ENCODE measurements around the gene TMEM218.
"Not testable (repeated sequence)": the region's sequence is repeated elsewhere in the genome, so short reads cannot be mapped to it uniquely, and the experiment has no call there.

The TMEM218 gene

GRCh38 chr11:125057693-125058016 lies 53.8 kb downstream of the TMEM218 start:
- TF ChIP-seq, protein P1, sequence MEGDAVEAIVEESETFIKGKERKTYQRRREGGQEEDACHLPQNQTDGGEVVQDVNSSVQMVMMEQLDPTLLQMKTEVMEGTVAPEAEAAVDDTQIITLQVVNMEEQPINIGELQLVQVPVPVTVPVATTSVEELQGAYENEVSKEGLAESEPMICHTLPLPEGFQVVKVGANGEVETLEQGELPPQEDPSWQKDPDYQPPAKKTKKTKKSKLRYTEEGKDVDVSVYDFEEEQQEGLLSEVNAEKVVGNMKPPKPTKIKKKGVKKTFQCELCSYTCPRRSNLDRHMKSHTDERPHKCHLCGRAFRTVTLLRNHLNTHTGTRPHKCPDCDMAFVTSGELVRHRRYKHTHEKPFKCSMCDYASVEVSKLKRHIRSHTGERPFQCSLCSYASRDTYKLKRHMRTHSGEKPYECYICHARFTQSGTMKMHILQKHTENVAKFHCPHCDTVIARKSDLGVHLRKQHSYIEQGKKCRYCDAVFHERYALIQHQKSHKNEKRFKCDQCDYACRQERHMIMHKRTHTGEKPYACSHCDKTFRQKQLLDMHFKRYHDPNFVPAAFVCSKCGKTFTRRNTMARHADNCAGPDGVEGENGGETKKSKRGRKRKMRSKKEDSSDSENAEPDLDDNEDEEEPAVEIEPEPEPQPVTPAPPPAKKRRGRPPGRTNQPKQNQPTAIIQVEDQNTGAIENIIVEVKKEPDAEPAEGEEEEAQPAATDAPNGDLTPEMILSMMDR (IDR thresholded peaks at IDR 0.05; ENCODE audit: low read depth, low read length), result no peak
- H3K27ac ChIP-seq, result no peak overlapping the region

GRCh38 chr11:125056931-125057692 lies 54.3 kb downstream of the TMEM218 start:
- H3K9me3 ChIP-seq (ENCODE audit: severe bottlenecking), result no peaks in the 10 kb centered on the region
- H3K36me3 ChIP-seq, result no peaks in the 10 kb centered on the region
- H3K27ac ChIP-seq, result no peak overlapping the region
- H3K4me3 ChIP-seq (ENCODE audit: low read depth, low read length), result no peak overlapping the region
- no peak for DNase-seq
- TF ChIP-seq, protein P1 (IDR thresholded peaks at IDR 0.05; ENCODE audit: low read depth, low read length), result no peak
- H3K27me3 ChIP-seq (ENCODE audit: insufficient read depth, low read depth, severe bottlenecking), result no peaks in the 10 kb centered on the region

More at GRCh38 chr11:125057693-125058016, 53.8 kb downstream of the TMEM218 start:
- no peaks in the 10 kb centered on the region for H3K36me3 ChIP-seq
- H3K27me3 ChIP-seq (ENCODE audit: insufficient read depth, low read depth, severe bottlenecking), result peaks cover 3% of the 10 kb centered on the region
- no peaks in the 10 kb centered on the region for H3K9me3 ChIP-seq (ENCODE audit: severe bottlenecking)
- H3K4me3 ChIP-seq (ENCODE audit: low read depth, low read length), result no peak overlapping the region
- no peak for DNase-seq

DNA sequence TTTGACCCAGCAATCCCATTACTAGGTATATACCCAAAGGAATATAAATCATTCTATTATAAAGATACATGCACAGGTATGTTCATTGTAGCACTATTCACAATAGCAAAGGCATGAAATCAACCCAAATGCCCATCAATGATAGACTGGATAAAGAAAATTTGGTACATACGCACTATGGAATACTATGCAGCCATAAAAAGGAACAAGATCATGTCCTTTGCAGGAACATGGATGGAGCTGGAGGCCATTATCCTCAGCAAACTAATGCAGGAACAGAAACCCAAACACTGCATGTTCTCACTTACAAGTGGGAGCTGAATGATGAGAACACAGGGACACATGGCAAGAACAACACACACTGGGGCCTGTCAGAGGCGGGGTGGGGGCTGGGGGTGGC lies 55.3 kb downstream of the TMEM218 start:
- not testable (repeated sequence) for H3K36me3 ChIP-seq; H3K9me3 ChIP-seq (ENCODE audit: severe bottlenecking); DNase-seq; H3K27me3 ChIP-seq (ENCODE audit: insufficient read depth, low read depth, severe bottlenecking); H3K4me3 ChIP-seq (ENCODE audit: low read depth, low read length); H3K27ac ChIP-seq

GRCh38 chr11:125055107-125055715 lies 56.2 kb downstream of the TMEM218 start:
- Histone ChIP-seq H3K9me3 (ENCODE audit: severe bottlenecking) (no peaks in the 10 kb centered on the region), H3K4me3 (ENCODE audit: low read depth, low read length) (no peak overlapping the region), H3K36me3 (no peaks in the 10 kb centered on the region), H3K27ac (no peak overlapping the region), H3K27me3 (ENCODE audit: insufficient read depth, low read depth, severe bottlenecking) (no peaks in the 10 kb centered on the region)
- TF ChIP-seq, protein P1 (IDR thresholded peaks at IDR 0.05; ENCODE audit: low read depth, low read length), result no peak
- no peak for DNase-seq

- H3K4me3 ChIP-seq (ENCODE audit: low read depth, low read length), result no peak overlapping the region
- H3K27me3 ChIP-seq (ENCODE audit: insufficient read depth, low read depth, severe bottlenecking), result no peaks in the 10 kb centered on the region
- no peaks in the 10 kb centered on the region for H3K36me3 ChIP-seq
- no peak for DNase-seq
- H3K9me3 ChIP-seq (ENCODE audit: severe bottlenecking), result no peaks in the 10 kb centered on the region
- H3K27ac ChIP-seq, result no peak overlapping the region
- TF ChIP-seq, protein P1 (IDR thresholded peaks at IDR 0.05; ENCODE audit: low read depth, low read length), result no peak
These were observed 58.3 kb downstream of the TMEM218 start for GRCh38 chr11:125053167-125053566.

- Histone ChIP-seq H3K27ac (no peak overlapping the region), H3K27me3 (ENCODE audit: insufficient read depth, low read depth, severe bottlenecking) (no peaks in the 10 kb centered on the region), H3K4me3 (ENCODE audit: low read depth, low read length) (no peak overlapping the region), H3K9me3 (ENCODE audit: severe bottlenecking) (no peaks in the 10 kb centered on the region), H3K36me3 (no peaks in the 10 kb centered on the region)
- no peak for DNase-seq
- TF ChIP-seq, protein P1 (IDR thresholded peaks at IDR 0.05; ENCODE audit: low read depth, low read length), result no peak
These were observed 59.4 kb downstream of the TMEM218 start for GRCh38 chr11:125052047-125052446.

All from WERI-Rb-1 (cell line).